Activated T-helper 1 cell treated with anti-CD3 and anti-CD28 coated beads, Interleukin-12 subunit alpha, Interleukin-12 subunit beta, Interleukin-2, Interleukin-4 antibody, amounts not matched to agents 30 ng/mL and 10 ng/mL and 1 ng/mL, durations not matched to agents 14 hours and 24 hours and 36 hours (primary cell): Measurements from ENCODE around the gene B4GALNT2. TPM values are rescaled to one million over a fixed set of nuclear protein-coding genes. Genes with fewer than 3 reads are reported as not detected.
"Not testable (repeated sequence)": the region's sequence is repeated elsewhere in the genome, so short reads cannot be mapped to it uniquely, and the experiment has no call there.

Source experiments
- DNase-seq: peaks from one replicate; pipeline ENCODE4 v3.0.0; 2021; ENCODE audit warnings: low spot score
- H3K27ac Mint-ChIP-seq: one replicate; pipeline ENCODE4 v1.8.0; 2021; ENCODE audit warnings: mild to moderate bottlenecking, mixed read lengths
- H3K27me3 Mint-ChIP-seq: one replicate; pipeline ENCODE4 v1.8.0; 2022; ENCODE audit warnings: mild to moderate bottlenecking, moderate library complexity, mixed read lengths; ENCODE audit not compliant: insufficient read depth
- H3K36me3 Mint-ChIP-seq: one replicate; pipeline ENCODE4 v1.8.0; 2021; ENCODE audit warnings: low read depth, mixed read lengths
- H3K4me1 Mint-ChIP-seq: one replicate; pipeline ENCODE4 v1.8.0; 2021; ENCODE audit warnings: low read depth, mixed read lengths
- H3K4me3 Mint-ChIP-seq: one replicate; pipeline ENCODE4 v1.8.0; 2021; ENCODE audit warnings: mild to moderate bottlenecking, moderate library complexity, mixed read lengths
- H3K9me3 Mint-ChIP-seq: one replicate; pipeline ENCODE4 v1.8.0; 2021; ENCODE audit warnings: mixed read lengths
- intact Hi-C: fragments of 100-400 bp; cut with micrococcal nuclease; formaldehyde crosslinking; loops from one replicate; pipeline ENCODE4 v1.15.1; 2024
- total RNA-seq: library from RNA; stranded (reverse); gene quantifications from 2 replicates; pipeline ENCODE4 v1.2.3, GENCODE V29; 2022

The B4GALNT2 gene
- total RNA-seq, 1 donor from 2014 or later: 0.03 TPM

DNA sequence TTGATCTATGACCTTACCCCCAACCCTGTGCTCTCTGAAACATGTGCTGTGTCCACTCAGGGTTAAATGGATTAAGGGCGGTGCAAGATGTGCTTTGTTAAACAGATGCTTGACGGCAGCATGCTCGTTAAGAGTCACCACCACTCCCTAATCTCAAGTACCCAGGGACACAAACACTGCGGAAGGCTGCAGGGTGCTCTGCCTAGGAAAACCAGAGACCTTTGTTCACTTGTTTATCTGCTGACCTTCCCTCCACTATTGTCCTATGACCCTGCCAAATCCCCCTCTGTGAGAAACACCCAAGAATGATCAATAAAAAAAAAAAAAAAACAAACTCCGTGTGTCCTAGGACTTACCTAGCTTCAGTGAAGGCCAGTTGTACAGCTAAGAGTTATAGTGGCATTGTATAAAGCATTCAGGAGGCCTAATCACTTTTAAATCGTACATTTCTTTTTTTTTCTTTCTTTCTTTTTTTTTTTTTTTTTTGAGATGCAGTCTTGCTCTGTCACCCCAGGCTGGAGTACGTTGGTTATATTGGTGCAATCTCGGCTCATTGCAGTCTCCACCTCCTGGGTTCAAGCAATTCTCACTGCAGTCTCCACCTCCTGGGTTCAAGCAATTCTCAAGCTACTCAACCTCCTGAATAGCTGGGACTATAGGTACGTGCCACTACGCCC lies 6.2 kb upstream of the B4GALNT2 start:
- H3K9me3 Mint-ChIP-seq, H3K36me3 Mint-ChIP-seq, H3K4me1 Mint-ChIP-seq, H3K27ac Mint-ChIP-seq, intact Hi-C loops, H3K4me3 Mint-ChIP-seq, DNase-seq: not testable (repeated sequence)
- H3K27me3 Mint-ChIP-seq: peaks cover 41% of the 10 kb centered on the region

DNA sequence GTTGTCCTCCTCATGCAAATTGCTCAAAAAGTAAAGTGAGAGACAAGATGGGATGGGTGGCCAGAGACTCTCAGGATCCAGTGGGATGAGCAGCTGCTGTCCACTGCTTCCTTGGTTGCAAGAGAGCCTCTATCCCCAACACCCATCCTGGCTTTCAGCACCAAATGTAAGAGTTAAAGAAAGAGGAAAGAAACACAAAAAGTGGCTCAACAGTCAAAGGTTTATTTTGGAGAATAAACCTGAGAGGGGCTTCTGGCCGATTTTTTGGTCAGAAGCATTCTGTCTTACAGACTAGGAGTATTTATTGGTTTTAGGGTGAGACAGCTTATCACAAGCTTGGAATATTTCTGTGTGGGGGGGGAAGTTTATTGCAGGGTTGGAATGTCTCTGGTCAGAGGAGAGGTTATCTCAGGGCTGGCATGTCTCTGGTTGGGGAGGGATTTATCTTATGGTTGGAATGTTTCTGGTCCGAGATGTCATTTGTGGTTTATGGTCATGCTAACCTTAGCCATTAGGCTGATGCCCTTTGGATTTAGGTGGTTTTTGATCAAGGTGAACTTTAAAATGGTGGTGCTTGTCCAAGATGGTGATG lies 3.1 kb upstream of the B4GALNT2 start:
- H3K27ac Mint-ChIP-seq, DNase-seq, H3K4me1 Mint-ChIP-seq, intact Hi-C loops, H3K9me3 Mint-ChIP-seq, H3K4me3 Mint-ChIP-seq, H3K36me3 Mint-ChIP-seq: not testable (repeated sequence)
- H3K27me3 Mint-ChIP-seq: peaks cover 57% of the 10 kb centered on the region

DNA sequence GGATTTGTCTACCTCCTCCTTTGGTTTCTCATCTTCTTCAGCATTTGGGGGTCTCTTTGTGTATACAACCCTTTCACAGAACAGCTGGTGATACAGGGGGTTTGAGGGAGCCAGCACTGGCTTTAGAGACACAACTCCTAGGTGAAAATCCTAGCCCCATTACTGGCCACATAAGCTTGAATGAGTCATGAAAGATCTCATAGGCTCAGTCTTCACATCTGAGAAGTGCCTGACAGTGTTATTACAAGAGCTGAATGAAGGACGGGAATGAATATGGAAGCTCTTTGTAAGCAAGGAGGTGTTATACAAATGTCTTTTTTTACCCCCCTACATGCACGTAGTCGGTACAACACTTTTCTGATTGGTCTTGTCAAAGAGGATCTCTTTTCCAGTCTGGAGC lies 1.7 kb upstream of the B4GALNT2 start:
- Mint-ChIP-seq H3K4me1 (peaks cover 6% of the 10 kb centered on the region), H3K9me3 (no peaks in the 10 kb centered on the region), H3K36me3 (no peaks in the 10 kb centered on the region), H3K4me3 (no peak overlapping the region), H3K27me3 (peaks cover 68% of the 10 kb centered on the region), H3K27ac (no peak overlapping the region)
- DNase-seq: no peak
- intact Hi-C loops: loop anchor here (5.0 kb wide), 1 partner anchor 96 kb away; no protein-coding TSS in a partner anchor

DNA sequence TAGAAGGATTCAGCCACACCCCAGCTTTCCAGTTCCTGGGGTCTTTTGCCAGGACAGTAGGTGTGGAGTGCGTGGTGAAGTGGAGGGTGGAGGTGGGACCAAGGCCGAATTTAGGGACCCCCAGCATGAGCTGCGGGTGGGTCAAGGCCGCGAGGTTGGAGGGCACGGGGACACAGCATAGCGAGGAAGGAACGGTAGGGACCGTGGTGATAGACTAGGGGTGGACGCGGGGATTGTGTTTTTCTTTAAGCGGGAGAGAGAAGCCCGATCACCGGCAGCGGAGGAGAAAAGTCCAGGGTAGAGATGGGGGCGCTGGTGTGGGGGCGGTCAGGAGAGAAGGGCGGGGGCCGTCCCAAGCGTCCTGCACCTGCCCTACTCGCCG lies 261 bp upstream of the B4GALNT2 start:
- Mint-ChIP-seq H3K36me3 (no peaks in the 10 kb centered on the region), H3K27ac (no peak overlapping the region), H3K9me3 (no peaks in the 10 kb centered on the region), H3K27me3 (peaks cover 75% of the 10 kb centered on the region), H3K4me3 (no peak overlapping the region), H3K4me1 (peaks cover 6% of the 10 kb centered on the region)
- DNase-seq: no peak
- intact Hi-C loops: loop anchor here (5.0 kb wide), 1 partner anchor 95 kb away; no protein-coding TSS in a partner anchor

DNA sequence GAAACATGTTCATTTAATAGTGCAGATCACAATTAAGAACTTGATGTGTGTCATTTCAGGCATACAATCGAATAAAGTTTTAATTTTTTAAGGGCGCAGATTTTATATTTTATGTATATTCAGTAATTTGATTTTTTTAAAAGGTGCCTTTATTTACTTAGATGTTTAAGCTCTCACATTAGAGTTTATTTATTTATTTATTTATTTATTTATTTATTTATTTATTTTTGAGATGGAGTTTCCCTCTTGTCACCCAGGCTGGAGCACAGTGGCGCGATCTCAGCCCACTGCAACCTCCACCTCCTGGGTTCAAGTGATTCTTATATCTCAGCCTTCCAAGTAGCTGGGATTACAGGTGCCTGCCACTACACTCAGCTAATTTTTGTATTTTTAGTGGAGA lies 3.8 kb downstream of the B4GALNT2 start:
- intact Hi-C loops: no loop called here
- H3K4me1 Mint-ChIP-seq: peaks cover 6% of the 10 kb centered on the region
- no peak overlapping the region for H3K27ac Mint-ChIP-seq
- peaks cover 47% of the 10 kb centered on the region for H3K27me3 Mint-ChIP-seq
- no peak for DNase-seq
- H3K9me3 Mint-ChIP-seq: no peaks in the 10 kb centered on the region
- no peaks in the 10 kb centered on the region for H3K36me3 Mint-ChIP-seq
- no peak overlapping the region for H3K4me3 Mint-ChIP-seq

DNA sequence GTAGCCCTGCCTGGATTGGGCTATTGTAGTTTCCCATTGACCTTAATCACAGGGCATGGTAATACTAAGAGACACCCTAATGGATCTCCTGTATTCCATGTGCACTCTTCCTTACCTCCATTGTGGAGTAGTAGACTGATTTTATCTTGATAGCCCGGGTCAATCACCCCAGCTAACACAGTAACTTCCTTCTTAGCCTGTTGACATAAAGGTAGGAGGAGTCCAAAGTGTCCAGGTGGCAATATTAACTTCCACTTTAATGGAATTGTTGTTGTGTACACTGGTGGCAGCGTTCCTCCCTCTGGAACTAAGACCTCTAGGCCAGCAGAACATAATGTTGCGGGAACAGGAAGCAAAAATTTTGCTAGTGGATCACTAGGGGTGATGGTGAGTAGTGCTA lies 13.1 kb downstream of the B4GALNT2 start:
- H3K36me3 Mint-ChIP-seq, intact Hi-C loops, DNase-seq, H3K4me1 Mint-ChIP-seq, H3K4me3 Mint-ChIP-seq, H3K27ac Mint-ChIP-seq, H3K9me3 Mint-ChIP-seq: not testable (repeated sequence)
- H3K27me3 Mint-ChIP-seq: peaks cover 13% of the 10 kb centered on the region

DNA sequence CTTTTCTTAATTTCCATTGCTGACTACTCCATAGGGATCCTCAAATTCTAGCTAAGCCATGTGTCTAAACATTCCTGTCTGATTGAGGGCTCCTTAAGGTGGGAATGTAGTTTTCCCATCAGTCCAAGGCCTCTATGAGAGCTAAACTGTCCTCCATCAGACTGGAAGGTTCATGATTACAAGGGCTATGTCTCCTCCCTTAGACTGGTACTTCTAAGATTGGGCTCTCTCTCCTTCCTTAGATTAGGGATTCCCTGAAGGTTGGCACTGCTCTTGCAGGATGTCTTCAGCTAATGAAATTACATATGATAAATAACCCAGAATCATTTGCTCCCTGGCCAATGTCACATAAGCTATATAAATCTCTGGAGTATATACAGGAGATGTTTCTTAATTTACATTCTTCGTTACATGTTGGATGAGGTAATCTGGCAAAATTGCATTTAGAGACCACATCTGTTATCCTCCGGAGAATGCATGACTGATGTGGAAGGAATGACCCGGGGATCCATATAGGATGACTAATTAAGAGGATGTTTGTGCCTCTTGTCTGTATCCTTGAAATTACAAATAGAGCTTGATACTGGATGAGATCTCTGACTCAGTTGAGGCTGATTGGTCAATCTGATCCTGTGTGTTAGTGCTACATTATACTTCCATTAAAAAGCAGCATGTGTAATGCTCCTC lies 14.2 kb downstream of the B4GALNT2 start:
- H3K36me3 Mint-ChIP-seq: no peaks in the 10 kb centered on the region
- H3K27me3 Mint-ChIP-seq: peaks cover 13% of the 10 kb centered on the region
- DNase-seq: no peak
- H3K4me1 Mint-ChIP-seq: no peaks in the 10 kb centered on the region
- H3K27ac Mint-ChIP-seq: no peak overlapping the region
- no peaks in the 10 kb centered on the region for H3K9me3 Mint-ChIP-seq
- intact Hi-C loops: no loop called here
- no peak overlapping the region for H3K4me3 Mint-ChIP-seq

DNA sequence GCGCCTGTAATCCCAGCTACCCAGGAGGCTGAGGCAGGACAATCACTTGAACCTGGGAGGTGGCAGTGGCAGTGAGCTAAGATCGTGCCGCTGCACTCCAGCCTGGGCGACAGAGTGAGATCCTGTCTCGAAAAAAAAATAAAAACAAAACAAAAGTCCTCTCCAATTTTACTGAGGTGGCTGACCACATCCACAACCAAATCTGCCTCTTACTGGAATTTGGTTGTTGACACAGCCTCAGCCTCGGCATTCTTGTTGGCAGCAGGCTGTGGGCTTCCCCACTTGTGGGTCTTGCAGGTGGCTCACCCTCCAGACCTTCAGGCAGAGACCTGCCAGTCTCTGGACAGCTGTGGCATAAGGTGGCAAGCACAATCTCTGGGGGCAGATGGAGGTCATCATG lies 15.6 kb downstream of the B4GALNT2 start:
- Mint-ChIP-seq H3K4me1 (no peaks in the 10 kb centered on the region), H3K27me3 (peaks cover 9% of the 10 kb centered on the region), H3K4me3 (no peak overlapping the region), H3K27ac (no peak overlapping the region), H3K9me3 (no peaks in the 10 kb centered on the region), H3K36me3 (no peaks in the 10 kb centered on the region)
- DNase-seq: no peak
- intact Hi-C loops: no loop called here

DNA sequence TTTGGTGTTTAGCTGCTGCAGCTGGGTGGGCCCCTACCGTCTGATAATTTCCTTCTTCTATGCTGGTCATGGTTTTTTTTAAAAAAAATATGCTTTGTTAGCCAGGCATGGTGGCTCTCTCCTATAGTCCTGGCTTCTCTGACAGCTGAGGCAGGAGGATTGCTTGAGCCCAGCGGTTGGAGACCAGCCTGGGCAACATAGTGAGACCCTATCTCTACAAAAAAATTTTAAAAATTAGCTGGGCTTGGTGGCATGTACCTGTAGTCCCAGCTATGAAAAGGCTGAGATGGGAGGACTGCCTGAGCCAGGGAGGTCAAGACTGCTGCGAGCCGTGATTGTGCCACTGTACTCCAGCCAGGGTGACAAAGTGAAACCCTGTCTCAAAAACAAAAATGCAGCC lies 19.4 kb downstream of the B4GALNT2 start:
- DNase-seq: no peak
- Mint-ChIP-seq H3K36me3 (no peaks in the 10 kb centered on the region), H3K4me3 (no peak overlapping the region), H3K27ac (no peak overlapping the region), H3K4me1 (no peaks in the 10 kb centered on the region), H3K27me3 (peaks cover 7% of the 10 kb centered on the region), H3K9me3 (no peaks in the 10 kb centered on the region)
- intact Hi-C loops: no loop called here

DNA sequence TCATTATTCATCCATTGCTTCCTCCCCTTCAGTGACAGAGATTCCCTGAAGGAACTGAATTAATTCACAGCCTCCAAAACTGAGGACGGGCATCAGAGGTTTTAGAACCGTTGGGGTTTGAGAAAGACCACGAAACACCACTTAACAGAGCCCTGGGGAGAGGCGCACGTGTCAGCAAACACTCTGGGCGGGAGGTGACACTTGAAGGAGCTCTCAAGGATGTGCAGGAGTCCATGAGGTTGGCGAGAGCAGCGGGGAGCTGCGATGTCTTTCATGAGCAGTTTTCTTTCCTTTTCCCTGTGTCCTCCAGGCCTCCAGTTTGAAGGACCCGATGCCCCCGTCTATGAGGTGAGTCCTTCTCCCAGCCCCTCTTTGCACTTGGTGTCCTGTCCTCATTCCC lies 23.7 kb downstream of the B4GALNT2 start:
- Mint-ChIP-seq H3K4me3 (no peak overlapping the region), H3K27me3 (peaks cover 20% of the 10 kb centered on the region), H3K27ac (no peak overlapping the region), H3K4me1 (no peaks in the 10 kb centered on the region), H3K36me3 (no peaks in the 10 kb centered on the region), H3K9me3 (no peaks in the 10 kb centered on the region)
- no peak for DNase-seq
- intact Hi-C loops: no loop called here

DNA sequence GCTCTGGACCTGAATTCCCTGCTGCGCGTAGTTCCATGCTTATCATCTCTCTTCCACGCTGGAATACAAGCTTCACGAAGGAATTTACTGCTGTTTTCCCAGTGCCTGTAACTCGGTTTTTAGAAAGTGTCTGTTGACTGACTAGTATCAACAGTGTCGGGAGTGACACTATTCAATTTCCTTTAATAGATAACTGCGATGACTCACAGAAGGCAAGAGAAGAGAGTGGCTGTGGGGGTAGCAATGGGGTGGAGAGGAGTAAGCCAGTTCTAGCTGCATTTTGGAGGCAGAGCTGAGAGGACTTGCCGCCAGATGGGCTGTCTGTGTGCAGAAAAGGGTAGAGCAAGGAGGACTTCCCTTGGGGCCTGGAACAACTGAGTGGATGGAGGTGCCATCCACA lies 25.2 kb downstream of the B4GALNT2 start:
- DNase-seq: no peak
- intact Hi-C loops: no loop called here
- Mint-ChIP-seq H3K4me1 (no peaks in the 10 kb centered on the region), H3K9me3 (no peaks in the 10 kb centered on the region), H3K27me3 (peaks cover 20% of the 10 kb centered on the region), H3K36me3 (no peaks in the 10 kb centered on the region), H3K27ac (no peak overlapping the region), H3K4me3 (no peak overlapping the region)

DNA sequence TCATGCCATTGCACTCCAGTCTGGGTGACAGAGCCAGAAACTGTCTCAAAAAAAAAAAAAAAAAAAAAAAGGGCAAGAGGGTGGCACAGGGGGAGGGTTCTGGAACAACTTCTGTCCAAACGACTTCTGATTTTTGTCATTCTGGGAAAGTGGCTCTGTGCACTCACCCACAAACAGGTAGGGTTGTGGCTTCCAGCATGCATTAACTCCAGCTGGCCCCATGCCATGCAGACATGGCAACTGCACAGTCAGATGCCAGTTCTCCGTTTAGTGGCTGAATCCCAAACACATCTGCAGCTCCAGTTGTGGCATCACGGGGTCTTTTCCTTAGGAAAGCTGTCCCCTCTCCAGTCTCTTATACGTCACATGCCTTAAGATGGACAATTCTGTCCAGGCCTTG lies 30.3 kb downstream of the B4GALNT2 start:
- no peak for DNase-seq
- Mint-ChIP-seq H3K27me3 (peaks cover 21% of the 10 kb centered on the region), H3K4me3 (no peak overlapping the region), H3K9me3 (no peaks in the 10 kb centered on the region), H3K27ac (no peak overlapping the region), H3K36me3 (no peaks in the 10 kb centered on the region), H3K4me1 (no peaks in the 10 kb centered on the region)
- intact Hi-C loops: no loop called here

DNA sequence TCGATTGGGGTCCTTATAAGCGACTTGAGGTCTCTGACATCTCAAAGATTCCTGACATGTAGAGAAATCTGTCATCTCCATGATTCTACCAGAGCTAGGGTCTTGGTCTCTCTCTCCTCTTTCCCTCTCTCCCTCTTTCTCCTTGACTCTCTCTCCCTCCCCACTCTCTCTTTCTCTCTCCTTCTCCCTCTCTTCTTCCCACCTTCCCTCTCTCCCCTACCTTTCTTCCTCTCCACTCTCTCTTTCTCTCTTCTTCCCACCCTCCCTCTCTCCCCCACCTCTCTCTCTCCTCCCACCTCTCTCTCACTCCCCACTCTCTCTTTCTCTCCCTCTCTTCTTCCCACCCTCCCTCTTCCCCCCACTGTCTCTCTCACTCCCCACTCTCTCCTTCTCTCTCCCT lies 32.6 kb downstream of the B4GALNT2 start:
- intact Hi-C loops: no loop called here
- no peak for DNase-seq
- H3K27ac Mint-ChIP-seq: no peak overlapping the region
- peaks cover 17% of the 10 kb centered on the region for H3K27me3 Mint-ChIP-seq
- H3K9me3 Mint-ChIP-seq: no peaks in the 10 kb centered on the region
- H3K4me3 Mint-ChIP-seq: no peak overlapping the region
- H3K4me1 Mint-ChIP-seq: no peaks in the 10 kb centered on the region
- H3K36me3 Mint-ChIP-seq: no peaks in the 10 kb centered on the region
